HG03045 (cell line): Measurements from ENCODE around the gene EXOC6.

Experiments used
- ATAC-seq: cut with Tn5 transposase; IDR thresholded peaks from one replicate; pipeline ENCODE4 v1.9.1; 2021; ENCODE audit warnings: mild to moderate bottlenecking, moderate library complexity; ENCODE audit not compliant: unreplicated experiment

The EXOC6 gene

DNA sequence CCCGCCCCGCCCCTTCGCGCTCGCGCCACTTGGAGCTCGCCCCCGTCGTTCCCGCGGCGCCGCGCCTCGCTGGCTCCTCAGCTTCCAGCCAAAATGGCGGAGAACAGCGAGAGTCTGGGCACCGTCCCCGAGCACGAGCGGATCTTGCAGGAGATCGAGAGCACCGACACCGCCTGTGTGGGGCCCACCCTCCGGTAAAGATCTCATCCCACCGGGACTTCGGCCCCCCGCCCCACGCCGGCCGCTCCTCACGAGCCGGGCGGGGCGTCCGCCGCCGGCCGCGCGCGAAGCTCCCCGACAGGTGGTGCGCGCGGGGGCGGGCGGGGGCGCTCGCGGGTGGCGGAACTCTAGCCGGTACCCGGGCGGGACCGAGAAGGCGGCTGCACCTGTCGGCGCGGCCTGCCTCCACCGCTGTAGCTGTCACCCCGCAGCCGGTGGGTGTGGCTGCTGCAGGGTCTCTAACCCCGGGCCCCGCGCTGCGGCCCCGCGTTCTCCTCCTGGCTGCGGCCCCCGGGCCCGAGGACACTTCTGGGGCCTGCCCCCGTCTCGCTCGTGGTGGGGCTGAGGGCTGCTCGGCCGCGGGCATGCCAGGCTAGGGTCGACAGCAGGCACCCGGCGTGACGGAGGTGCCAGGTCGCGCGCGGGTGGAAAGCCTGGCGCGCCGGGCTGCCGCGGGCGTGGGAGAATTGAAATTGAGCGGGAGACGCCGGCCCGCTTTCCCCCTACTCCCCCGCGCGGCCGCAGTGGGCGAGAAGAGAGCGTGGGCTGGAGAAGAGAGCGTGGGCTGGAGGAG is at the start of gene EXOC6:
Gene EXOC6, plus strand, starts transcription at position 80 of the 793 bp plus-strand sequence. Its CDS starts 14 bp downstream, at position 94.
- peak; percentile 83 for ATAC-seq

GRCh38 chr10:92799568-92799967 is 48.8 kb upstream of the EXOC6 start:
- ATAC-seq, result no peak

DNA sequence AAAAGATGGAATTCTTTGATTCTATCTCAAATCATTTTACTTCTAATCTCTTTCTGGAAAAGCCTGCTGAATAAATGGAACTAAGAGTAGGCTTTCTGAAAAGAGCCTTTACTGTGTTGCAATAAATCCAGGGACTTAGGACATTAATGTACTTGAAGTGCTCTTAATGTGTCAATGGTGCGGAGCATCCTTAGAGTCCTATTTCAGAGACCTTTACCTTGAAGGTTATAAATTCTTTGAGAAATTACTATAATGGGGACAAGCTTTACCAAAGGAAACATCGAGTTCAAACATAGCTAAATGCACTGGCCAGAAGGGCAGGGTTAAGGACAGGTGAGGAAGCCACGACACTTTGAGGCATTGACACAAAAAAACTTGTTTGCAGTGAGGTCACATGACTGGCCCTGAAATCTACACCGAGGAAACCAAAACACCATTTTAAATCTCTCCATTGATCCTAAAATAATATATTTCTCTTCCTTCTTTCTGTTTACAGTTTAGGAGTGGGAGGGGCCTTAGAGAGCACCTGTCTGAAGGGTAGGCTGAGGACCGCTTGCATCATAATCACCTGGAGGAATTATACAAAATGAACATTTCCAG is 48.1 kb upstream of the EXOC6 start:
- no peak for ATAC-seq

DNA sequence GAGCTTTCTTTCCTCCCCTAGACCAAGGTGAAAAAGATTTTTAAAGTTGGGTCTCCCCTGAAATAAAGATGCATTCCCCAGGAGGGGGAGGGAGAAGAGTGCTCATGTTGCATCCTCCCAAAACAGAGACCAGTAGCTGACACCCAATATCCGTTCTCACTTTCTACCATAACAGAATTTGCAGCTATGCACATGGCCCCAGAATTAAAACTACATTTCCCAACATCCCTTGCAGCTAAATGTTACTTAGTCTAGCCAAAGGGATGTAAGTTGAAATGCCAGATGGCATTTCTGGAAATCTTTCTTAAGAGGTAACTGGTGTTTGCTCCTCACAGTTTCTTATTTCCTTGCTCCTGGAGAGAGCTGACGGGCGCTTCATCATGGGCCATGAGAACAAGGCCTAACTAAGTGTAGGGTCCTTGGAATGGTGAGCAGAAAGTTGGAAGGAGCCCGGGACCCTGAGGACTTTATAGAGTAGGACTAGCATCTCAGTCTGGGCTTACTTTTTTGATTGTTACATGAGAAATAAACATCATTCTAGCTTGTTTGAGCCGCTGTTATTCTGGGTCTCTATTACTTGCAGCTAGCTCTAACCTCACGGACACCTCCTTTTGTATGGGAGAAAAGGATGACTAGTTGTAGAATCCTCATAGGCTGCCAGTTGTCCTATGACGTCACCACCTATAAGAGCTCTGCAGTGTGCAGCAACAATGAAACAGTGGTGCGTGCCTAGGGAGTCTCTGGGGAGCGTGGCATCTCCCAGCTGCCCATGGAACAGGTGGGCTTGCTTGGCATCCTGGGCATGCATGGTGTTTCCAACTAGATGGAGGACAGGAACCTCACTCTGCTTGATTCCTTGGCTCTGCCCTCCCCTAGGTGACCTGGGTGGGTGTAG is 46.1 kb upstream of the EXOC6 start:
- ATAC-seq, result no peak

- ATAC-seq, result no peak
Observed at GRCh38 chr10:92809840-92810239, 38.5 kb upstream of the EXOC6 start.

DNA sequence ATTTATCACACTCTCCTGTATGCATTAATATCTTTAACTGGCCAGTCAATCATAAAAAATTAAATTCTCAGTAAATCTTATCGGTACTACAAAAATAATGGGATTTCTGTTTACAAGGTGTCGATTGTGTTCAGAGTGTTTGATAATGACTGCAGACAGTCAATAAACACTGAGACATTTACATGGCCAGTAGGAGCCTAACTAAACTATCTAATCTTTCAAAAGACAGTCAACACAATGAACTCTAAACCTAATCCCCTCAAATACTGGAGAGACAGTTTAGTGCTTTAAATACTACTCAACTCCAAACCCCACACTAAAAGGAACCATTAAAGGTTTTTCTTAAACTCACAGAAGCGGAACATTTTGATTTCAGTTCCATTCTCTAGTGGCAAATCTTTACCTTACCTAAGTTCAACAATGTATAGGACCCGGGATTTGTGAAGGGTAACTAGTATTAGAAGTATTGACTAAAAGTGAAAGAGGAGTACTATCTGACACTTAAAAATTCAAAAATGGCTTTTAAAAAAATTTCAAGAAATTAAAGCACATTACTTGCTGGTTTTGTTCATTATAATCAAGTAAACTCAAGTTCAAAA is 37.3 kb upstream of the EXOC6 start:
- no peak for ATAC-seq

DNA sequence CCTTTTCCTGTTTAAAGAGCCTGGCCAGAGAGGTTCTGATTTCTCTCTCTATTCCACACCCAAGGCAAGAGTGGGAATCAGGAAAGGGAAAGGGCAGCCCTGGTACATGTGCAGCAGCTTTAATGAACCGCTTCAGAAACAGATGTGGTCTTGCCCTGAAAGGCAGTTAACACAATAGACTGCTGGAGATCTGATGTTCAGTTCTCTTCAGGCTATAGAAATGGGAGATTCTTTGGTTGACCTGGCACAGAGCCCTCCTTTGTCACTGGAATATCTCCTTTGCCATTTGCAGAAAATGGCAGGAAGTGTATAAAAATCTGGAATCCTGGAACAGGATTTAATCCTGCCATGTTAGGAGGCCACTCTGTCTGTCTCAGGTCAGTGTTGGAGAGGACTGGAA is 36.3 kb upstream of the EXOC6 start:
- no peak for ATAC-seq

DNA sequence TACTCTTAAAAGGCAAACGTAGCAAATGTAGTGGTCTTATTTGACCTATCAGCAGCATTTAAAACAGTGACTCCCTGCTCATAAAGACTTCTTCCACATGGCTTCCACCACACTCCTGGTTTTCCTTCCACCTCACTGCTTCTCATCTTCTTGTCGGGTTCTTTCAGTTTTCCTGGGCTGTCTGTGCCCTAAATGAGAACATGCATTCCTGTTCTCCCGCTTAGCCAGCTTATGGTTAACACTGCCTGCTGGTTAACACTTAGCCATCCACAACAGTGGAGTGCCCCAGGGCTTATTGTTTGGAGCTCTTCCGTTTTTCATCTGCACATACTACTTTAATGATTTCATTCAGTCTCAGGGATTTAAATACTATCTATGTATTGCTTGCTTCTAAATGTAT is 34.3 kb upstream of the EXOC6 start:
- no peak for ATAC-seq

DNA sequence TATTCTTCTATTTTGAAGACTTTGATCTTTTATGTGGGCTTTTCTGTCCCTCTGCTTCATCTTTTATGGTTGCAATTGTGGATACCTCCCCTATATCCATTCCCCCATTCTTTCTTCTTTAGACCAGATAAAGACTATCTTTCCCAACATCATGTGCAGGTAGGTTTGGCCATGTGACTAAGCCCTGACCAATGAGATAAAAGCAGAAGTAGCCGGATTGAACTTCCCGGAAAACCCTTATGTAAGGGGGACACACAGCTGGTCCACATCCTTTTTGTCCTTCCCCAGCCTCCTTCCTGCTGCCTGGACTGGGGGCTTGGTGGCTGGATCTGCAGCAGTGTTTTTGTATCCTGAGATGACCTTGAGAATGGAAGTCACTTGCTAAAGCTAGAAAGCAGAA is 33.5 kb upstream of the EXOC6 start:
- no peak for ATAC-seq

- ATAC-seq, result no peak
Observed at GRCh38 chr10:92816091-92816531, 32.2 kb upstream of the EXOC6 start.

- ATAC-seq, result no peak
Observed at GRCh38 chr10:92822060-92822634, 26.2 kb upstream of the EXOC6 start.

- ATAC-seq, result no peak
Observed at GRCh38 chr10:92822964-92823363, 25.4 kb upstream of the EXOC6 start.

DNA sequence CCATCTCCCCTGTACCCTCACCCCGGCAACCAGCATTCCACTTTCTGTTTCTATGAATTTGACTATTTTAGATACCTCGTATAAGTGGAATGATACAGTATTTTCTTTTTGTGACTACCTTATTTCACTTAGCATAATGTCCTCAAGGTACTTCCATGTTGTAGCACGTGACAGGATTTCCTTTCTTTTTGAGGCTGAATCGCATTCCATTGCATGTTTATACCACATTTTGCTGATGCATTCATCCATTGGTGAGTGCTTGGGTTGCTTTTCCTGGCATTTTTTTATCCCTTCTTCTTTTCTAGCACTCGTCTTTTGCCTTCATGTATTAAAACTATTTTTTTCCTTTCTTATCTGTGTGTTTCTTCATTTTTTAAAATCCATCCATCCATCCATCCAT is 22.3 kb upstream of the EXOC6 start:
- ATAC-seq, result no peak

GRCh38 chr10:92826504-92826903 is 21.8 kb upstream of the EXOC6 start:
- ATAC-seq, result no peak

GRCh38 chr10:92829042-92829785 is 19.1 kb upstream of the EXOC6 start:
- no peak for ATAC-seq

- ATAC-seq, result no peak
Observed at GRCh38 chr10:92829786-92830377, 18.4 kb upstream of the EXOC6 start.

- no peak for ATAC-seq
Observed at GRCh38 chr10:92830478-92831389, 17.6 kb upstream of the EXOC6 start.

DNA sequence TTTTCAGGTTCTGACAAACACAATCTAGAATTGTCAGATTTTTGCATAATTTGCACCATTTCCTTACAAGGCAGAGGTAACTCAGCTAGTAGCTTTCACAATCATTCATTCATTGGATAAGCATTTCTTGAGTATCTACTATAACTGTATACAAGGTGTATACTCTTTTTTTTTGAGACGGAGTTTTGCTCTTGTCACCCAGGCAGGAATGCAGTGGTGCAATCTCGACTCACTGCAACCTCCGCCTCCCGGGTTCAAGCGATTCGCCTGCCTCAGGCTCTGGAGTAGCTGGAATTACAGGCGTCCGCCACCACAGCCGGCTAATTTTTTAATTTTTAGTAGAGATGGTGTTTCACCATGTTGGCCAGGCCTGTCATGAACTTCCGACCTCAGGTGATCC is 16.2 kb upstream of the EXOC6 start:
- no peak for ATAC-seq
